ENCODE data around the gene GPX2.

GPX2 gene

GRCh38 chr14:64944041-64944440, 1.5 kb upstream of the GPX2 start:
- DNase-seq (ENCODE audit: low read depth): no peak
- no peak for TF ChIP-seq CTCF (IDR thresholded peaks at IDR 0.05; ENCODE audit: insufficient read depth, low read depth, low read length, missing control alignments)
- H3K4me3 ChIP-seq (ENCODE audit: low read depth, low read length): no peak overlapping the region

- TF ChIP-seq CTCF (IDR thresholded peaks at IDR 0.05; ENCODE audit: insufficient read depth, low read depth, low read length, missing control alignments): no peak
- no peak for DNase-seq (ENCODE audit: low read depth)
- no peak overlapping the region for H3K4me3 ChIP-seq (ENCODE audit: low read depth, low read length)
Measured at GRCh38 chr14:64943556-64943955, 1.0 kb upstream of the GPX2 start.

- no peak for TF ChIP-seq CTCF (IDR thresholded peaks at IDR 0.05; ENCODE audit: insufficient read depth, low read depth, low read length, missing control alignments)
- H3K4me3 ChIP-seq (ENCODE audit: low read depth, low read length): no peak overlapping the region
- DNase-seq (ENCODE audit: low read depth): no peak
Measured at GRCh38 chr14:64940336-64940910, 2.1 kb downstream of the GPX2 start.

GRCh38 chr14:64939817-64940190, 2.7 kb downstream of the GPX2 start:
- no peak for DNase-seq (ENCODE audit: low read depth)
- no peak overlapping the region for H3K4me3 ChIP-seq (ENCODE audit: low read depth, low read length)
- TF ChIP-seq CTCF (IDR thresholded peaks at IDR 0.05; ENCODE audit: insufficient read depth, low read depth, low read length, missing control alignments): no peak

GRCh38 chr14:64938972-64939816, 3.4 kb downstream of the GPX2 start:
- TF ChIP-seq CTCF (IDR thresholded peaks at IDR 0.05; ENCODE audit: insufficient read depth, low read depth, low read length, missing control alignments): no peak
- H3K4me3 ChIP-seq (ENCODE audit: low read depth, low read length): no peak overlapping the region
- no peak for DNase-seq (ENCODE audit: low read depth)

GRCh38 chr14:64937821-64938193, 4.7 kb downstream of the GPX2 start:
- no peak for DNase-seq (ENCODE audit: low read depth)
- H3K4me3 ChIP-seq (ENCODE audit: low read depth, low read length): no peak overlapping the region
- TF ChIP-seq CTCF (IDR thresholded peaks at IDR 0.05; ENCODE audit: insufficient read depth, low read depth, low read length, missing control alignments): no peak
